NT2/D1 (cell line): ENCODE results near the gene KDM3A.

Source experiments
- DNase-seq: peaks from one replicate; pipeline ENCODE4 v3.0.0-alpha.2; 2011; ENCODE audit warnings: low read depth, low spot score
- H3K27me3 ChIP-seq: 2 replicates; pipeline ENCODE4 v1.6.0; 2011; ENCODE audit warnings: mild to moderate bottlenecking; ENCODE audit not compliant: insufficient read length, insufficient read depth
- H3K36me3 ChIP-seq: 2 replicates; pipeline ENCODE4 v1.6.1; 2011; ENCODE audit warnings: mild to moderate bottlenecking, low read length, mixed read lengths; ENCODE audit not compliant: insufficient read depth, insufficient read length
- H3K4me1 ChIP-seq: 2 replicates; pipeline ENCODE4 v1.5.1; 2011; ENCODE audit not compliant: insufficient read depth, insufficient read length
- H3K4me3 ChIP-seq: 2 replicates; pipeline ENCODE4 v1.5.1; 2011; ENCODE audit warnings: low read depth; ENCODE audit not compliant: insufficient read length
- H3K9ac ChIP-seq: 2 replicates; pipeline ENCODE4 v1.6.0; 2011; ENCODE audit warnings: low read depth; ENCODE audit not compliant: insufficient read length
- H3K9me3 ChIP-seq: 2 replicates; pipeline ENCODE4 v1.5.1; 2011; ENCODE audit warnings: mild to moderate bottlenecking, low read length; ENCODE audit not compliant: insufficient read depth
- SUZ12 ChIP-seq: IDR thresholded peaks from 2 replicates; pipeline ENCODE4 v1.6.1; 2011; ENCODE audit not compliant: insufficient read length, insufficient read depth; ENCODE audit errors: extremely low read depth
- YY1 ChIP-seq: IDR thresholded peaks from 2 replicates; pipeline ENCODE4 v1.6.1; 2011; ENCODE audit not compliant: insufficient read length, insufficient read depth
- ZNF274 ChIP-seq: IDR thresholded peaks from 2 replicates; pipeline ENCODE4 v1.6.1; 2011; ENCODE audit warnings: mild to moderate bottlenecking, low read depth, low read length

Gene KDM3A

GRCh38 chr2:86400321-86400720 lies 40.9 kb upstream of the KDM3A start:
- TF ChIP-seq SUZ12, result no peak
- TF ChIP-seq ZNF274, result no peak
- no peak for TF ChIP-seq YY1
- H3K27me3 ChIP-seq, result no peaks in the 10 kb centered on the region
- H3K4me3 ChIP-seq, result no peak overlapping the region
- no peaks in the 10 kb centered on the region for H3K36me3 ChIP-seq
- no peak for DNase-seq
- H3K9ac ChIP-seq, result no peak overlapping the region
- no peaks in the 10 kb centered on the region for H3K4me1 ChIP-seq
- H3K9me3 ChIP-seq, result no peaks in the 10 kb centered on the region

DNA sequence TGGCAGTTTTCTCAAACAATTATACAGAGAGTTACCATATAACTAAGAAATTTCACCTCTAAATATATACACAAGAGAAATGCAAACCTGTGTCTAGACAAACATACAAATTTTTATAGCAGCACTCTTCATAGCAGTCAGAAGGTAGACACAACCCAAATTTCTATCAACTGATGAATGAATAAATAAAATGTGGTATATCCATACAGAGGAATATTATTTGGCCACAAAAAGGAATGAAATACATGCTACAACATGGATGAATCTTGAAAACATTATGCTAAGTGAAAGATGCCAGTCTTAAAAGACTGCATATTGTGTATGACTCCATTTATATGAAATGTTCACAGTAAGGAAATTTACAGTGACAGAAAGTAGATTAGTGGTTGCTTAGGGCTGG lies 30.6 kb upstream of the KDM3A start:
- no peaks in the 10 kb centered on the region for H3K9me3 ChIP-seq
- no peak overlapping the region for H3K9ac ChIP-seq
- no peaks in the 10 kb centered on the region for H3K27me3 ChIP-seq
- no peak for DNase-seq
- H3K36me3 ChIP-seq, result no peaks in the 10 kb centered on the region
- no peak overlapping the region for H3K4me3 ChIP-seq
- TF ChIP-seq ZNF274 (no peak), SUZ12 (no peak), YY1 (no peak)
- no peaks in the 10 kb centered on the region for H3K4me1 ChIP-seq

DNA sequence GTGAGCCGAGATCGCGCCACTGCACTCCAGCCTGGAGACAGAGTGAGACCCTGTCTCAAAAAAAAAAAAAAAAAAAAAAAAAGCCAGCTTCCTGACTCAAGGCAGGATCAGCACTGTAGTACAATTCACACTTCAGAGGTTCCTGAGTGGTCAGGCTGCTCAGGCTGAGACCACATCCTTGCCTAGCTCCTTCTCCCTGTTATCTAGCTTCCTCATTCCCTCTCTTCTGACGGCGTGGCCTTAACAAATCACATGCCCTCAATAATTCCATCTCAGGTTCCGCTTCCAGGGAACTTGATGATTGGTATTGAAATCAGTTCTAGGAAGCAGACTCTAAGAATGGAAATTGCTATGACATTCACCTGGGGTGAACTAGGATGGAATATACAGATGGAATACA lies 29.8 kb upstream of the KDM3A start:
- H3K9me3 ChIP-seq, result no peaks in the 10 kb centered on the region
- H3K36me3 ChIP-seq, result no peaks in the 10 kb centered on the region
- DNase-seq, result no peak
- no peak overlapping the region for H3K9ac ChIP-seq
- H3K4me3 ChIP-seq, result no peak overlapping the region
- H3K4me1 ChIP-seq, result no peaks in the 10 kb centered on the region
- TF ChIP-seq SUZ12 (no peak), ZNF274 (no peak), YY1 (no peak)
- H3K27me3 ChIP-seq, result no peaks in the 10 kb centered on the region

DNA sequence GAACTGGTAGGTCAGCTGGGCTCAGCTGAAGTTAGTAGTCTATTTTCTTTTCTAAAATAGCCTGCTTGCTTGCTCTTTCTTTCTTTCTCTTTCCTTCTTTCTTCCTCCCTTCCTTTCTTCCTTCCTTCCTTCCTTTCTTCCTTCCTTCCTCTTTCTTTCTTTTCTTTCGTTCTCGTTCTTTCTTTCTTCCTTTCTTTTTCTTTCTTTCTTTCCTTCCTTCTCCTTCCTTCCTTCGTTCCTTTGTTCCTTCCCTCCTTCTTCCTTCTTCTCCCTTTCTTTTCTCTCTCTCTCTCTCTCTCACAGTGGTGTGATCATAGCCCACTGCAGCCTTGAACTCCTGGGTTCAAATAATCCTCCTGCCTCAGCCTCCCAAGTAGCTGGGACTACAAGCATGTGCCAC lies 29.2 kb upstream of the KDM3A start:
- Histone ChIP-seq H3K9me3 (no peaks in the 10 kb centered on the region), H3K4me1 (no peaks in the 10 kb centered on the region), H3K36me3 (no peaks in the 10 kb centered on the region), H3K27me3 (no peaks in the 10 kb centered on the region), H3K9ac (no peak overlapping the region), H3K4me3 (no peak overlapping the region)
- TF ChIP-seq SUZ12, result no peak
- no peak for TF ChIP-seq YY1
- no peak for TF ChIP-seq ZNF274
- DNase-seq, result no peak

- Histone ChIP-seq H3K36me3 (no peaks in the 10 kb centered on the region), H3K27me3 (no peaks in the 10 kb centered on the region), H3K9me3 (no peaks in the 10 kb centered on the region), H3K9ac (no peak overlapping the region), H3K4me1 (no peaks in the 10 kb centered on the region), H3K4me3 (no peak overlapping the region)
- no peak for TF ChIP-seq ZNF274
- no peak for TF ChIP-seq YY1
- TF ChIP-seq SUZ12, result no peak
- no peak for DNase-seq
Measured at GRCh38 chr2:86413296-86414094, 27.7 kb upstream of the KDM3A start.

DNA sequence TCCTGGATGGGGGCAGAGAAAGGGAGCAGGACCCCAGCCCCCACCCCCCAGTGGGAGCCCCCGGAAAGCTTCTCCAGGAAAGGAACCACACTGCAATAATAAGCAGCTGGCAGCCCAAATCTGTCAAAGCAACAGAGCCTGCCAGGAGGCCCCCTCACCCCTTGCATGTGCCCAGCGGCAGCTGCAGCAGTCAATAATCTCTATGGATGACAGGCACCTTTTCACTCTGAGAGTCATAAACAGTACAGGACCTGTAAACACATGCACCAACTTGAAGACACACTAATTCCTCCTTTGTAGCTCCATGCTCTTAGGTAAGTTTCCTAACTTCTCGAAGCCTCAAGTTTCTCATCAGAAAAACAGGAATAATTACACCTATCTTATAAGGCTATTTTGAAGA lies 26.2 kb upstream of the KDM3A start:
- no peak for TF ChIP-seq SUZ12
- TF ChIP-seq YY1, result no peak
- no peak for TF ChIP-seq ZNF274
- Histone ChIP-seq H3K4me3 (no peak overlapping the region), H3K4me1 (no peaks in the 10 kb centered on the region), H3K9me3 (no peaks in the 10 kb centered on the region), H3K9ac (no peak overlapping the region), H3K36me3 (no peaks in the 10 kb centered on the region), H3K27me3 (no peaks in the 10 kb centered on the region)
- DNase-seq, result no peak

DNA sequence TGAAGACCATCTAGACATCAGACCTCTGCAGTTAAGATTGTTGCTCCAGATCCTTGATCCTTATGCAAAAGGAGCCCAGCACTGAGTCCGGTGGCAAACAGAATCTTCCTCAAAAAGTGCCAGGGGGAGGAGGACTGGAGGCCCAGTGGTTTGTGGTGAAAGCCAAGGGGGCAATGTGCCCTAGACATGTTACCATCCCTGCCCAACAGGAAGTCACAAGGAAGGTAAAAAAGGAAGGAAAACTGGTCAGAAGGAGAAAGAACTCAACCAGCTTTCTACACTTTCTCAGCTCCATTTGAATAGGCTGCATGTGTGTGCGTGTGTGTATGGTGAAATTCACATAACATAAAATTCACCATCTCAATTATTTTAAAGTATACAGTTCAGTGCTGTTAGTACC lies 25.0 kb upstream of the KDM3A start:
- Histone ChIP-seq H3K9ac (no peak overlapping the region), H3K9me3 (no peaks in the 10 kb centered on the region), H3K36me3 (no peaks in the 10 kb centered on the region), H3K4me1 (no peaks in the 10 kb centered on the region), H3K4me3 (no peak overlapping the region), H3K27me3 (no peaks in the 10 kb centered on the region)
- DNase-seq, result no peak
- TF ChIP-seq SUZ12 (no peak), YY1 (no peak), ZNF274 (no peak)

GRCh38 chr2:86417961-86418360 lies 23.2 kb upstream of the KDM3A start:
- H3K36me3 ChIP-seq, result no peaks in the 10 kb centered on the region
- no peaks in the 10 kb centered on the region for H3K4me1 ChIP-seq
- H3K9me3 ChIP-seq, result peaks cover 10% of the 10 kb centered on the region; the same call in 1 of the 2 replicates
- no peak for TF ChIP-seq YY1
- no peak for TF ChIP-seq ZNF274
- no peak for TF ChIP-seq SUZ12
- no peak overlapping the region for H3K4me3 ChIP-seq
- H3K27me3 ChIP-seq, result no peaks in the 10 kb centered on the region
- no peak overlapping the region for H3K9ac ChIP-seq
- DNase-seq, result no peak
